Natural killer cell (primary cell): Measurements from ENCODE around the gene DZIP1L. TPM values are rescaled to one million over a fixed set of nuclear protein-coding genes. Genes with fewer than 3 reads are reported as not detected.
A peak's percentile ranks its signal among the peaks of the same experiment; 100 is the strongest.

Experiments used
- ATAC-seq, 3 donors: fragments of 150-1000 bp in 2 of 3; fragments of 200-7000 bp in 1 of 3; cut with Tn5 transposase; 1 replicate in 1 of 3; 2 replicates in 2 of 3; pipeline ENCODE4 v1.10.0; 2021; ENCODE audit warnings: mild to moderate bottlenecking in 2 of 3, moderate library complexity in 2 of 3
- DNase-seq, 2 donors: peaks; one replicate each; pipeline versions ENCODE4 v3.0.0 to v3.0.0-alpha.2; 2013 to 2021; ENCODE audit warnings: mixed read lengths in 1 of 2
- H3K27ac ChIP-seq: one replicate; pipeline ENCODE4 v1.5.1; 2013; ENCODE audit warnings: mild to moderate bottlenecking, low read length
- H3K27me3 ChIP-seq: one replicate; pipeline ENCODE4 v1.6.1; 2013; ENCODE audit warnings: low read length; ENCODE audit not compliant: control insufficient read depth, insufficient read depth
- H3K36me3 ChIP-seq: one replicate; pipeline ENCODE4 v1.6.1; 2013; ENCODE audit warnings: low read length; ENCODE audit not compliant: control insufficient read depth, insufficient read depth
- H3K4me1 ChIP-seq: one replicate; pipeline ENCODE4 v1.6.1; 2013; ENCODE audit warnings: low read length; ENCODE audit not compliant: control insufficient read depth, insufficient read depth
- H3K4me3 ChIP-seq: one replicate; pipeline ENCODE4 v1.5.1; 2013; ENCODE audit warnings: low read length
- H3K9me3 ChIP-seq: one replicate; pipeline ENCODE4 v1.6.1; 2013; ENCODE audit warnings: low read length; ENCODE audit not compliant: control insufficient read depth, insufficient read depth
- H3K27ac Mint-ChIP-seq, 2 donors: one replicate each; pipeline ENCODE4 v1.8.0; 2022; ENCODE audit warnings: mild to moderate bottlenecking in 2 of 2, mixed read lengths in 2 of 2, moderate library complexity in 1 of 2
- H3K27me3 Mint-ChIP-seq, 2 donors: one replicate each; pipeline ENCODE4 v1.8.0; 2022; ENCODE audit warnings: low read depth in 2 of 2, mixed read lengths in 2 of 2
- H3K36me3 Mint-ChIP-seq: one replicate; pipeline ENCODE4 v1.8.0; 2022; ENCODE audit warnings: mixed read lengths
- H3K4me1 Mint-ChIP-seq, 2 donors: one replicate each; pipeline ENCODE4 v1.8.0; 2022; ENCODE audit warnings: mixed read lengths in 2 of 2
- H3K4me3 Mint-ChIP-seq: one replicate; pipeline ENCODE4 v1.8.0; 2022; ENCODE audit warnings: mild to moderate bottlenecking, moderate library complexity, mixed read lengths
- H3K9me3 Mint-ChIP-seq, 2 donors: one replicate each; pipeline ENCODE4 v1.8.0; 2022; ENCODE audit warnings: mixed read lengths in 2 of 2
- WGBS: methylation state at CpG from one replicate; pipeline ENCODE4 v1.1.7; 2013; ENCODE audit warnings: missing lambda C conversion rate; ENCODE audit not compliant: insufficient coverage; 5-methylcytosine and 5-hydroxymethylcytosine counted together
- intact Hi-C: fragments of 100-400 bp; cut with micrococcal nuclease; formaldehyde crosslinking; loops from one replicate; pipeline ENCODE4 v1.14.2; 2022
- total RNA-seq, 4 donors: library from RNA; stranded (reverse); fragments of 120-200 nt in 1 of 4; gene quantifications; one replicate each; pipeline versions ENCODE4 v1.2.3 to v1.2.4, GENCODE V29; 2013 to 2022
- TF ChIP-seq, protein P1 (sequence below): fragments of 200-600 bp; IDR thresholded peaks from one replicate; pipeline ENCODE4 v1.8.0; 2022; ENCODE audit warnings: antibody characterized with exemption

DZIP1L gene
- total RNA-seq, 3 donors from 2014 or later (not counting 1 experiment from before 2014, with no cell fraction given): not detected

DNA sequence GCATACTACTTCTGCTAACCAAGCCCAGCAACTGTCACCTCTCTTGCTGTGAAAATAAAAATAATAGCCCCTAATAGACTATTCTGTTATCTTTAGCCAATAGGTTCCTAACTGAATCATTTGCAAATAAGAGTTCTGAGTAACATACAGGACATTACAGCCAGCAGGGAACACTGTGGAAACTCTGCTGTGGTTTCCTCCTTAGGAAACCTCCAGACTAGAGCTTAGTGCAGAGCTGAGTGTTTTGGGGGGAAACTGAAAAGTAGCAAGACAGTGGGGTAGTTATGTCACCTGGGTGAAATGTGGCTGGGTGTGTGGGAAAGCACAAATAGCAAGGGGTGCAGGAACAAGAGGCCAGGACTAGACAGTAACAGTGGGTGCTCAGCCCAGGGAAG lies 32.4 kb downstream of the DZIP1L start:
- H3K4me3 Mint-ChIP-seq: no peak overlapping the region
- H3K4me1 Mint-ChIP-seq: peaks cover 0 to 10% of the 10 kb centered on the region in 2 donors
- Histone ChIP-seq H3K27me3 (no peaks in the 10 kb centered on the region), H3K27ac (no peak overlapping the region), H3K4me1 (no peaks in the 10 kb centered on the region), H3K36me3 (no peaks in the 10 kb centered on the region), H3K9me3 (no peaks in the 10 kb centered on the region), H3K4me3 (no peak overlapping the region)
- H3K27ac Mint-ChIP-seq: no peak overlapping the region
- intact Hi-C loops: no loop called here
- no peaks in the 10 kb centered on the region for H3K9me3 Mint-ChIP-seq
- TF ChIP-seq, protein P1, sequence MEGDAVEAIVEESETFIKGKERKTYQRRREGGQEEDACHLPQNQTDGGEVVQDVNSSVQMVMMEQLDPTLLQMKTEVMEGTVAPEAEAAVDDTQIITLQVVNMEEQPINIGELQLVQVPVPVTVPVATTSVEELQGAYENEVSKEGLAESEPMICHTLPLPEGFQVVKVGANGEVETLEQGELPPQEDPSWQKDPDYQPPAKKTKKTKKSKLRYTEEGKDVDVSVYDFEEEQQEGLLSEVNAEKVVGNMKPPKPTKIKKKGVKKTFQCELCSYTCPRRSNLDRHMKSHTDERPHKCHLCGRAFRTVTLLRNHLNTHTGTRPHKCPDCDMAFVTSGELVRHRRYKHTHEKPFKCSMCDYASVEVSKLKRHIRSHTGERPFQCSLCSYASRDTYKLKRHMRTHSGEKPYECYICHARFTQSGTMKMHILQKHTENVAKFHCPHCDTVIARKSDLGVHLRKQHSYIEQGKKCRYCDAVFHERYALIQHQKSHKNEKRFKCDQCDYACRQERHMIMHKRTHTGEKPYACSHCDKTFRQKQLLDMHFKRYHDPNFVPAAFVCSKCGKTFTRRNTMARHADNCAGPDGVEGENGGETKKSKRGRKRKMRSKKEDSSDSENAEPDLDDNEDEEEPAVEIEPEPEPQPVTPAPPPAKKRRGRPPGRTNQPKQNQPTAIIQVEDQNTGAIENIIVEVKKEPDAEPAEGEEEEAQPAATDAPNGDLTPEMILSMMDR: no peak
- ATAC-seq: no peak
- no peak for DNase-seq
- H3K36me3 Mint-ChIP-seq: no peaks in the 10 kb centered on the region
- peaks cover 0 to 16% of the 10 kb centered on the region in 2 donors for H3K27me3 Mint-ChIP-seq

DNA sequence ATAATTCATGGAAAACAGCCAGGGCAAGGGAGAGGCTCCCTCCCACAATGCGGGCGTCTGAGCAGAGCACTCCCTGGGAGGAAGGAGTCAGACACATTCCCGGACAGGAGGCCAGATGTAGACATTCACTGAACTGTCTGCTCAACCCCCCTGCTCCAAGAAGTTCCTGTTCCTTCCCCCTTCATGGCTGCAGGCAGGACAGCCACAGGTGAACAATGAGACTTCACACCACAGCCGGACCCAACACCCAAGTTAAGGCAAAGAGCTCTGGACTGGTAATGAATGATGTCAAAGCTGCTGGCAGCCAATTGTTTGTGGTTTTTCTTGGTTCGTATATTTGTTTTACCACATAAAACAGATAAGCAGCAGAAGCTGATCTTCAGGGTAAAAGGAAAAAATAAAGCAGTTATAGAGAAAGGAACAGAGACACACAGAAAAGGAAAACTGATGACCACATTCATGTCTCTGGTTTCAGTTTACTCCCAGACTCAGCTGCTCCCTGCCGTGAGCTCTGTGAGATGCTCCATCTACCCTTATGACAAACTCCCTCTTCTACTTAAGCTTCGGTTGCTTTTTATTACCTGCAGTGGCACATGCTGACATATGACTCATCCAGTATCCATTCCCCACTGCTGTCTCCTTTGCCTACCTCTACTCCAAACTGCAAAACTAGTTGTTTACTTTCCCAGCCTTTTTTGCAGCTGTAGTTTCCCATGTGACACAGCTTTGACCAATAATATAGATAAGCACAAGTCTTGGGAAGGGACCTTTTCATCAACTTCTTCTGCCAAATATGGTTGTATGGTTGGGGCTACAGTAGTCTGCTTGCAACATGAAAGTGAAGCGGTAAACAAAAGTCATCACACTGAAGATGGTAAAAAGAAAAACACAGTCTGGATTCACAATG lies 33.1 kb downstream of the DZIP1L start:
- TF ChIP-seq, protein P1: no peak
- 67% methylated on average over 7 of the region's 8 CpGs for WGBS
- peak in 1 of 3 donors; percentile 43 for ATAC-seq
- H3K4me3 ChIP-seq: no peak overlapping the region
- H3K9me3 ChIP-seq: no peaks in the 10 kb centered on the region
- no peaks in the 10 kb centered on the region for H3K27me3 ChIP-seq
- no peaks in the 10 kb centered on the region for H3K4me1 ChIP-seq
- DNase-seq: peak in 1 of 2 donors; percentile 8
- H3K36me3 ChIP-seq: no peaks in the 10 kb centered on the region
- Mint-ChIP-seq H3K9me3 (no peaks in the 10 kb centered on the region), H3K27ac (no peak overlapping the region), H3K4me1 (peaks cover 0 to 10% of the 10 kb centered on the region in 2 donors), H3K27me3 (peaks cover 0 to 16% of the 10 kb centered on the region in 2 donors), H3K4me3 (no peak overlapping the region), H3K36me3 (no peaks in the 10 kb centered on the region)
- intact Hi-C loops: no loop called here
- no peak overlapping the region for H3K27ac ChIP-seq

DNA sequence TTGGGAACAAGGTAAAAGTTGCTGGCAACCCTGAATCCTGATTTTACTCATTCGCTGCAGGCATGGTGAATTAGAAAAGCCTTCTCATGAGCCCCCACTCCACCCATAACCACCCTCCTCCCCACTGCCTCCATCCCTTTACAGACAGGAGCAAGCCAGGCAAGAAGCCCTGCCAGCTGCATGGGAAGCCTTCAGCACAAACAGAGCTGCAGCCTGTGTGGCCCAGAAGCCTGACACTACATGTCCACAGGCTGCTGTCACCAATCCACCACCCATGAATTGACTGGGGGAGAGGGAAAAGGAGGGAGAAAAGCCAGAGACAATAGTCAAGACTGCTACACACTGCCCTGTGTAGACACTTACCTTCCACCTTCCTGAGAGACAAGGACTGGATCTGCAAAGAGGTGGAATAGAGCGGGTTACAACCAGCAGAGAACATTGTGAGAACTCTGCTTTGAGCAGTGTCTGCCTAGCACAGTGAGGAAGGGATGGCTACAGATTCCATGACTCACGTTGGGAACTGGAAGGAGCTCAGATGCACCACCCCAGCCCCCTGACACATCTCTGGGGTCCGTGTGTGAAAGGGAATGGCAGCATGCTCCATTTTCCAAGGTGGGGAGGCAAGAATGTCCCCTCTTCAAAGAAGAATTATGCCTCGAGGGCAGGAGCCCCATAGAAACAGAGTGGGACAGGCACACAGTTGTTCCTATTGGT lies 33.9 kb downstream of the DZIP1L start:
- Mint-ChIP-seq H3K36me3 (no peaks in the 10 kb centered on the region), H3K4me1 (peaks cover 0 to 10% of the 10 kb centered on the region in 2 donors), H3K27ac (no peak overlapping the region), H3K4me3 (no peak overlapping the region), H3K27me3 (peaks cover 0 to 16% of the 10 kb centered on the region in 2 donors), H3K9me3 (no peaks in the 10 kb centered on the region)
- Histone ChIP-seq H3K36me3 (no peaks in the 10 kb centered on the region), H3K4me1 (no peaks in the 10 kb centered on the region), H3K27me3 (no peaks in the 10 kb centered on the region), H3K9me3 (no peaks in the 10 kb centered on the region), H3K4me3 (no peak overlapping the region), H3K27ac (no peak overlapping the region)
- WGBS: 66% methylated on average over 5 of the region's 5 CpGs
- ATAC-seq (no peak), DNase-seq (no peak)
- intact Hi-C loops: no loop called here
- TF ChIP-seq, protein P1: no peak
